Kidney (tissue), 14 donors: ENCODE measurements around the gene POU3F3. TPM values are rescaled to one million over a fixed set of nuclear protein-coding genes. Genes with fewer than 3 reads are reported as not detected.

Experiments used
- DNase-seq, 5 donors: peaks; one replicate each; pipeline ENCODE4 v3.0.0-alpha.2; 2013 to 2020
- FAIRE-seq: peaks from 2 replicates; lab custom pipeline; 2012; peaks lifted over from hg19 to GRCh38; lab: Jason Lieb, UNC
- H3K27ac ChIP-seq, 2 donors: one replicate each; pipeline ENCODE4 v1.7.0; 2013; ENCODE audit warnings: low read depth in 2 of 2, low read length in 2 of 2, inconsistent platforms in 1 of 2
- H3K27me3 ChIP-seq: one replicate; pipeline ENCODE4 v1.7.1; 2013; ENCODE audit warnings: low read length, inconsistent platforms; ENCODE audit not compliant: control insufficient read depth, insufficient read depth
- H3K36me3 ChIP-seq, 3 donors: one replicate each; pipeline versions ENCODE4 v1.7.0 to v1.7.1; 2013; ENCODE audit warnings: low read length in 3 of 3, control low read depth in 1 of 3, inconsistent platforms in 1 of 3; ENCODE audit not compliant: insufficient read depth in 3 of 3, control insufficient read depth in 2 of 3
- H3K4me1 ChIP-seq, 3 donors: one replicate each; pipeline versions ENCODE4 v1.7.0 to v1.7.1; 2013; ENCODE audit warnings: low read length in 3 of 3, inconsistent platforms in 1 of 3, low read depth in 1 of 3; ENCODE audit not compliant: control insufficient read depth in 2 of 3, insufficient read depth in 2 of 3
- H3K4me3 ChIP-seq, 3 donors: one replicate each; pipeline versions ENCODE4 v1.7.0 to v1.8.1; 2013; ENCODE audit warnings: low read length in 3 of 3, control low read depth in 1 of 3, inconsistent platforms in 1 of 3
- H3K9ac ChIP-seq, 3 donors: one replicate each; pipeline versions ENCODE4 v1.7.0 to v1.7.1; 2013; ENCODE audit warnings: low read length in 3 of 3, control low read depth in 1 of 3, inconsistent platforms in 1 of 3
- H3K9me3 ChIP-seq, 3 donors: one replicate each; pipeline versions ENCODE4 v1.7.0 to v1.7.1; 2013; ENCODE audit warnings: low read length in 3 of 3, control low read depth in 1 of 3, inconsistent platforms in 1 of 3; ENCODE audit not compliant: control insufficient read depth in 2 of 3, insufficient read depth in 1 of 3
- CTCF ChIP-seq: IDR thresholded peaks from 3 replicates; pipeline ENCODE4 v1.5.1; 2012; ENCODE audit warnings: mild to moderate bottlenecking, moderate library complexity, borderline replicate concordance; ENCODE audit not compliant: insufficient read depth; ENCODE audit errors: extremely low read depth
- intact Hi-C: fragments of 100-400 bp; cut with DNase I; formaldehyde crosslinking; loops from one replicate; pipeline ENCODE4 v1.11.1; 2022
- polyA plus RNA-seq: library from polyadenylated mRNA; stranded (reverse); fragments of 350-450 nt; fragmentation: Illumina TruSeq; extraction: RNeasy Lipid Tissue Mini Kit (QIAGEN cat#74804); gene quantifications from one replicate; pipeline ENCODE4 v1.2.3, GENCODE V29; 2014; ENCODE audit warnings: low read depth, low replicate concordance; ENCODE audit not compliant: insufficient read depth
- total RNA-seq: library from RNA; stranded (reverse); fragmentation: NEBNext Ultra II Directional; extraction: Animal tissue kit (Norgen Biotek cat#: 25700); gene quantifications from one replicate; pipeline ENCODE4 v1.2.1, GENCODE V29; 2021
- donor health status: control.
- donor health status: control.
- donor health status: control.
- donor health status: control.
- donor health status: control.
- donor health status: DM: yes; HTN: yes; CAD: no.
- donor health status: Normal renal cell carcinoma (clear cell type).

Gene POU3F3
- total and polyA plus RNA-seq, 2 donors from 2014 or later = 31.4 to 118 TPM

- intact Hi-C loops = no loop called here
- H3K4me3 ChIP-seq = no peak overlapping the region
- DNase-seq (peak in 2 of 5 donors; percentile 7 to 16), FAIRE-seq (no peak)
- H3K36me3 ChIP-seq = no peaks in the 10 kb centered on the region
- H3K27me3 ChIP-seq = peaks cover 3% of the 10 kb centered on the region
- H3K9me3 ChIP-seq = no peaks in the 10 kb centered on the region
- peak overlapping the region in 1 of 2 donors; percentile 20 for H3K27ac ChIP-seq
- H3K4me1 ChIP-seq = peaks cover 0 to 21% (median 3%) of the 10 kb centered on the region in 3 donors
- H3K9ac ChIP-seq = no peak overlapping the region
- no peak for TF ChIP-seq CTCF
Observed at GRCh38 chr2:104834431-104835153, 19.3 kb upstream of the POU3F3 start.

- TF ChIP-seq CTCF = no peak
Observed at GRCh38 chr2:104836265-104836664, 17.6 kb upstream of the POU3F3 start.

GRCh38 chr2:104836841-104837240 lies 17.1 kb upstream of the POU3F3 start:
- Histone ChIP-seq H3K36me3 (no peaks in the 10 kb centered on the region), H3K9me3 (no peaks in the 10 kb centered on the region), H3K4me3 (no peak overlapping the region), H3K27ac (no peak overlapping the region), H3K27me3 (peaks cover 3% of the 10 kb centered on the region), H3K4me1 (peaks cover 0 to 18% (median 0%) of the 10 kb centered on the region in 3 donors), H3K9ac (no peak overlapping the region)
- FAIRE-seq = no peak
- no peak for TF ChIP-seq CTCF
- intact Hi-C loops = no loop called here
- no peak for DNase-seq

More at GRCh38 chr2:104836265-104836664, 17.6 kb upstream of the POU3F3 start:
- Histone ChIP-seq H3K9ac (no peak overlapping the region), H3K36me3 (no peaks in the 10 kb centered on the region), H3K4me1 (peaks cover 0 to 21% (median 3%) of the 10 kb centered on the region in 3 donors), H3K27ac (no peak overlapping the region), H3K27me3 (peaks cover 3% of the 10 kb centered on the region), H3K4me3 (no peak overlapping the region), H3K9me3 (no peaks in the 10 kb centered on the region)
- DNase-seq = no peak
- intact Hi-C loops = no loop called here
- FAIRE-seq = no peak
